ENCODE data around the gene NOTO.

NOTO gene

DNA sequence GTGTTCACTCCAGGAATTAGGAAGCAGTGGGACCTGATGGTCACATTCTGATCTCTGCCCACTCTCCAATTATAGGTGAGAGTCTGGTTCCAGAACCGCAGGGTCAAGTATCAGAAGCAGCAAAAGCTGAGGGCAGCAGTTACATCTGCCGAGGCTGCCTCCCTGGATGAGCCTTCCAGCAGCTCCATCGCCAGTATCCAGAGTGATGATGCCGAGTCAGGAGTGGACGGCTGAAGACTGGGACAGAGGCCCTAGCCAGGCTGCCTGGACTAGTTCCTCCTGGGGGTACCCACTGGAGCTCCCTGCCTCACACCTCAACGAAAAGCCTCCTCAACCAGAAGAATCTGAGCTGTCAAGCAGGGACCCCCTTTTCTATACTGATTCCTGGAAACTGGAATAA is 8.3 kb downstream of the NOTO start:
- TF ChIP-seq, protein P1, sequence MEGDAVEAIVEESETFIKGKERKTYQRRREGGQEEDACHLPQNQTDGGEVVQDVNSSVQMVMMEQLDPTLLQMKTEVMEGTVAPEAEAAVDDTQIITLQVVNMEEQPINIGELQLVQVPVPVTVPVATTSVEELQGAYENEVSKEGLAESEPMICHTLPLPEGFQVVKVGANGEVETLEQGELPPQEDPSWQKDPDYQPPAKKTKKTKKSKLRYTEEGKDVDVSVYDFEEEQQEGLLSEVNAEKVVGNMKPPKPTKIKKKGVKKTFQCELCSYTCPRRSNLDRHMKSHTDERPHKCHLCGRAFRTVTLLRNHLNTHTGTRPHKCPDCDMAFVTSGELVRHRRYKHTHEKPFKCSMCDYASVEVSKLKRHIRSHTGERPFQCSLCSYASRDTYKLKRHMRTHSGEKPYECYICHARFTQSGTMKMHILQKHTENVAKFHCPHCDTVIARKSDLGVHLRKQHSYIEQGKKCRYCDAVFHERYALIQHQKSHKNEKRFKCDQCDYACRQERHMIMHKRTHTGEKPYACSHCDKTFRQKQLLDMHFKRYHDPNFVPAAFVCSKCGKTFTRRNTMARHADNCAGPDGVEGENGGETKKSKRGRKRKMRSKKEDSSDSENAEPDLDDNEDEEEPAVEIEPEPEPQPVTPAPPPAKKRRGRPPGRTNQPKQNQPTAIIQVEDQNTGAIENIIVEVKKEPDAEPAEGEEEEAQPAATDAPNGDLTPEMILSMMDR (IDR thresholded peaks at IDR 0.05): no peak
- H3K9me3 Mint-ChIP-seq: no peaks in the 10 kb centered on the region
- no peak for DNase-seq
- no peaks in the 10 kb centered on the region for H3K36me3 Mint-ChIP-seq (ENCODE audit: low read depth)
- peaks cover 39% of the 10 kb centered on the region for H3K4me1 Mint-ChIP-seq
- no peak overlapping the region for H3K4me3 Mint-ChIP-seq
- peaks cover 33% of the 10 kb centered on the region for H3K27me3 Mint-ChIP-seq (ENCODE audit: low read depth, poor library complexity)
- no peak overlapping the region for H3K27ac Mint-ChIP-seq

DNA sequence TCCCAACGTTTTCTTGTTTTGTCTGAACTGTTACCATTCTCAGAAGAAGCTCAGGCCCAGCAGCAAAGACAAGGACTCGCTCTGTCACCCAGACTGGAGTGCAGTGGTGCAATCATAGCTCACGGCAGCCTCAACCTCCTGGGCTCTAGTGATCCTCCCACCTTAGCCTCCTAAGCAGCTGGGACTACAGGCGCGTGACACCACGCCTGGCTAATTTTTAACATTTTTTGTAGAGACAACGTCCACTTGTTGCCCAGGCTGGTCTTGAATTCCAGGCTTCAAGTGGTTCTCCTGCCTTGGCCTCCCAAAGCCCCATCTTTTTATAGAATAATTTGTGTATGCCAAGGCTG is 9.7 kb downstream of the NOTO start:
- TF ChIP-seq, protein P1 (IDR thresholded peaks at IDR 0.05): no peak
- no peaks in the 10 kb centered on the region for H3K9me3 Mint-ChIP-seq
- H3K4me3 Mint-ChIP-seq: no peak overlapping the region
- peaks cover 19% of the 10 kb centered on the region for H3K27me3 Mint-ChIP-seq (ENCODE audit: low read depth, poor library complexity)
- H3K27ac Mint-ChIP-seq: no peak overlapping the region
- H3K36me3 Mint-ChIP-seq (ENCODE audit: low read depth): no peaks in the 10 kb centered on the region
- peaks cover 42% of the 10 kb centered on the region for H3K4me1 Mint-ChIP-seq
- DNase-seq: no peak

DNA sequence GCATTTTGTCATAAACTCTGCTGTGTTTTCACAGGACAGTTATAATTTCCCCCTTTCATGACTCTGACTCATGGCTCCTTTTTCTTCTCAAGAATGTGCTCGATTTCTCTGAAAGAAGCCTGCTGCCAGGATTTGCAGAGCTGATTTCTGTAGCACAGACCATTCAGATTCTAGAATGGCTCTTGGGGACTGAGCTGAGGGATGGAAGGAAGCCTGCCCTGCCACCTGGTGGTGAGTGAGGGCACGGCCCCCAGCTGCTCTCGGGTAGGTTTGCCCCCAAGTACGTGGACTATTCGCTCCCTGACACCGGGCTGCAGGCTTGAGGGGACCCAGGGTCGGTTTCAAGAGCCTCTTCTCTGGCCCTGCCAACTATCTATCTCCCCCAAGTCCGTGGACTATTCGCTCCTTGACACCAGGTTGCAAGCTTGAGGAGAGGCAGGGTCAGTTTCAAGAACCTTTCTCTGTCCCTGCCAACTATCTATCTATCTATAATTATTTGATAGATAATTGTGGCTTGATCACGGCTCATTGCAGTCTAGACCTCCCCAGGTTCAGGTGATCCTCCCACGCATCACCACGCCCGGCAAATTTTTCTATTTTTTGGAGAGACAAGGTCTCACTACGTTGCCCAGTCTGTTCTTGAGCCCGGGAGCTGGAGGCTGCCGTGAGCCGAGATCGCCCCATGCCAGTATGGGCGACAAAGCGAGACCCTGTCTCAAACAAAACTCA is 10.2 kb downstream of the NOTO start:
- no peaks in the 10 kb centered on the region for H3K9me3 Mint-ChIP-seq
- no peak overlapping the region for H3K27ac Mint-ChIP-seq
- DNase-seq: peak; percentile 82
- no peak overlapping the region for H3K4me3 Mint-ChIP-seq
- H3K36me3 Mint-ChIP-seq (ENCODE audit: low read depth): no peaks in the 10 kb centered on the region
- peaks cover 42% of the 10 kb centered on the region for H3K4me1 Mint-ChIP-seq
- H3K27me3 Mint-ChIP-seq (ENCODE audit: low read depth, poor library complexity): peaks cover 14% of the 10 kb centered on the region
- TF ChIP-seq, protein P1 (IDR thresholded peaks at IDR 0.05): peak; percentile 93

- Mint-ChIP-seq H3K36me3 (ENCODE audit: low read depth) (no peaks in the 10 kb centered on the region), H3K27ac (peak within 1 kb of the TSS; percentile 91), H3K4me1 (peaks cover 42% of the 10 kb centered on the region), H3K27me3 (ENCODE audit: low read depth, poor library complexity) (peaks cover 6% of the 10 kb centered on the region), H3K4me3 (peak within 1 kb of the TSS; percentile 96), H3K9me3 (no peaks in the 10 kb centered on the region)
- DNase-seq: peak; percentile 91
- TF ChIP-seq, protein P1 (IDR thresholded peaks at IDR 0.05): no peak
Measured at GRCh38 chr2:73214120-73215035, 12.0 kb downstream of the NOTO start, which contains the start of gene SMYD5. SMYD5 (plus strand) TSS chr2:73214245; CDS start chr2:73214267, 22 bp downstream.

DNA sequence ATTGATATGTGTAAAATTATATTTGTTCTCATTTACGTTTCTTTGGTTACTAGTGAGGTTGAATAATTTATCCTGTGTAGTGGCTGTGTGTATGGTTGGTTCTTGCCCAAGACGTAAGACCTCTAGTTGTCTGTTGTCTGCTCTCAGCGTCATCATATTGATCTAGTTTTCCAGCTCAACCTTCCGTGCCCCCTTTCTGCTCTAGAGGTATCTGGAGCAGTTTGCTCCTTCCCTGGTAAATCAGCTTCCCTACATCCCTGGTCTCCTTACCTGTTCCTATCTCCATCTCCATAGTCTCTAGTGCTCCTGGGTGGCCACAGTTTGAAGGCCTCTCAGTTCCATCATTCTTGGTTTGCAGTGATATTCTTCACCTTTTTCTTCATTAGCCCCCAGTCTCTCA is 12.9 kb downstream of the NOTO start:
- TF ChIP-seq, protein P1 (IDR thresholded peaks at IDR 0.05): no peak
- Mint-ChIP-seq H3K36me3 (ENCODE audit: low read depth) (no peaks in the 10 kb centered on the region), H3K4me1 (peaks cover 39% of the 10 kb centered on the region), H3K4me3 (peak overlapping the region; percentile 96), H3K27ac (peak overlapping the region; percentile 74), H3K27me3 (ENCODE audit: low read depth, poor library complexity) (no peaks in the 10 kb centered on the region), H3K9me3 (no peaks in the 10 kb centered on the region)
- DNase-seq: no peak

Measured in nephron progenitor cell (in vitro differentiated cells).